Limb (tissue), 2 donors: Measurements from ENCODE around the gene GPR62.
A peak's percentile ranks its signal among the peaks of the same experiment; 100 is the strongest.

Source experiments
- DNase-seq, 2 donors: peaks; one replicate each; pipeline ENCODE4 v3.0.0-alpha.2; 2016; ENCODE audit errors: extremely low spot score in 2 of 2

Gene GPR62

GRCh38 chr3:51954105-51954504 lies 1.1 kb upstream of the GPR62 start:
- no peak for DNase-seq

- DNase-seq: no peak
Observed at GRCh38 chr3:51954713-51955112, 468 bp upstream of the GPR62 start.

GRCh38 chr3:51955893-51956770 lies 951 bp downstream of the GPR62 start:
- peak; percentile 21 to 68 for DNase-seq

- DNase-seq: no peak
Observed at GRCh38 chr3:51957520-51958205, 2.5 kb downstream of the GPR62 start.

- no peak for DNase-seq
Observed at GRCh38 chr3:51958603-51959521, 3.7 kb downstream of the GPR62 start.

GRCh38 chr3:51959651-51960050 lies 4.5 kb downstream of the GPR62 start:
- no peak for DNase-seq

- DNase-seq: no peak
Observed at GRCh38 chr3:51960386-51960785, 5.2 kb downstream of the GPR62 start.

GRCh38 chr3:51961011-51961410 lies 5.8 kb downstream of the GPR62 start:
- DNase-seq: no peak

- DNase-seq: no peak
Observed at GRCh38 chr3:51961602-51962569, 6.7 kb downstream of the GPR62 start.

GRCh38 chr3:51962854-51963530 lies 7.8 kb downstream of the GPR62 start:
- peak in 1 of 2 donors; percentile 12 for DNase-seq

- DNase-seq: peak; percentile 27 to 78
Observed at GRCh38 chr3:51963951-51964451, 8.8 kb downstream of the GPR62 start.

GRCh38 chr3:51964521-51964920 lies 9.3 kb downstream of the GPR62 start:
- no peak for DNase-seq

GRCh38 chr3:51966016-51966415 lies 10.8 kb downstream of the GPR62 start:
- no peak for DNase-seq

- DNase-seq: no peak
Observed at GRCh38 chr3:51966486-51966885, 11.3 kb downstream of the GPR62 start.

- no peak for DNase-seq
Observed at GRCh38 chr3:51966922-51967383, 11.8 kb downstream of the GPR62 start.

- peak; percentile 36 to 84 for DNase-seq
Observed at GRCh38 chr3:51967384-51968169, 12.4 kb downstream of the GPR62 start, which contains the start of gene PCBP4. Gene PCBP4 (minus strand): TSS chr3:51967454. CDS start chr3:51961240, 6,214 bp downstream.

GRCh38 chr3:51968170-51968775 lies 13.1 kb downstream of the GPR62 start:
- peak; percentile 32 to 77 for DNase-seq
